GM18502 (cell line): Measurements from ENCODE around the gene XRCC2.
"Not testable (repeated sequence)": the region's sequence is repeated elsewhere in the genome, so short reads cannot be mapped to it uniquely, and the experiment has no call there.

Experiments
- ATAC-seq: cut with Tn5 transposase; IDR thresholded peaks from one replicate; pipeline ENCODE4 v1.9.1; 2021; ENCODE audit warnings: mild to moderate bottlenecking; ENCODE audit not compliant: unreplicated experiment, poor library complexity

XRCC2 gene

GRCh38 chr7:152666078-152666477 lies 9.9 kb downstream of the XRCC2 start:
- ATAC-seq: no peak

DNA sequence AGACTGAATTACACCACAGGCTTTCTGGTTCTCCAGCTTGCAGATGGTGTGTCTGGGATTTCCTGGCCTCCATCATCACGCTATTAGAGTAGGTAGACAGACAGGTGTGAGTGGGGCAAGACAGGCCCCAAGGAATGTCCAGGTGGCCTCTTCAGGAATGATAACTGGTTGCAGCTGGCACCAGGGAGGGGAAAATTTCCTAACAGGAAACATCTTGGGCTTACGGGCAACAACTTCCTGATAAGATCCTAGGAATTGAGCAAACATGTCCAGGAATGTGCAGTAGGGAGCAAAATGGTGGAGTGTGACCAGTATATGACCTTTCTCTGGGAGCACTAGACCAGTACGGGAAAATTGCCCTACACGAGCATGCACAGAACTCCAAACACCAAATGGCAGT lies 11.3 kb downstream of the XRCC2 start:
- ATAC-seq: no peak

DNA sequence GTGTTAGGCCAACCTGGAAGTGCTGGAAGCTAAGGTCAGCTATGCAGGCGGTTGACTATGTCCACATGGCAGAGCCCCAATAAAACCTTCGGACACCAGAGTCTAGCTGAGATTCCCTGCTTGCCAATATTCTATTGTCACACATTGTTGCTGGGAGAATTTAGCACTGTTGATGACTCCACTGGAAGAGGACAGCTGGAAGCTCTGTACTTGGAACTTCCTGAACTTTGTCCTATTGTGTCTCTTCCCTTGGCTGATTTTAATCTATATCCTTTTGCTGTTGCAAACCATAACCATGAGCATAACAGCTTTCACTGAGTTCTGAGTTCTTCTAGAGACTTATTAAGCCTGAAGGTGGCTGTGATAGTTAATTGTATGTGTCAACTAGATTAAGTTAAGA lies 12.0 kb downstream of the XRCC2 start:
- no peak for ATAC-seq

- ATAC-seq: no peak
Measured at GRCh38 chr7:152663148-152663740, 12.7 kb downstream of the XRCC2 start.

DNA sequence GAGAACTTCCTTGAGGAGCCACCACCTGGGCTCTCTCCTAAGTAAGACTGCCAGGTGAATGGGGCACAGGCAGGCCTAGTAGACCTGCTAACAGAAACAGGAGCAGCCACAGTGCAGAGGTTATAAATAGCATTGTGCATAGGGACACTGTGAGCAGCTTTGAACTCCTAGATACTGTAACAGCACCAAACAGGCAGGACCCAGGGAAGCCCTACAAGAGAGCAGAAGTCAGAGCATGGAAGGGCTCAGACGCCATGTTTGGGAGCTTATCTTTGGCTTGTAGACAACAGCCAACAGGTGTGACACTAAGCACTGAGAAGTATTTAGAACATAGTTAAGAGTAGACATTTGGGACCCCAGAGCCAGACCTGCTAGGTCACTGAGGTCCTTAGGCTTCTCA lies 14.5 kb downstream of the XRCC2 start:
- no peak for ATAC-seq

DNA sequence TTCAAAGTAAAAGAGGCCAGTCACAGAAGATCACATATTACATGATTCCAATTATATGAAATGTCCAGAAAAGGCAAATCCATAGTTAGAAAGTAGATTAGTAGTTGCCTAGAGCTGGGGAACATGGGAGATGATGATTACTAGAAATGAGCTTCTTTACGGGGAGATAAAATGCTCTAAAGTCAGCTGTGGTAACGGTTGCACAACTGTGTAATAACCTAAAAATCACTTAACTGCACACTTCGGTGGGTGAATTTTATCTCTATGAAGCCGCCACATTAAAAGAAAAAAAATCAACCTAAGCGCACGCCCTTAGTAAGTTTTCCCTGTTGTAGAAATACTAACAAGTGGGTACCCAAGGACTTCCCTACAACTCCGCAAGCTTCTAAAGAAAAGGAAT lies 15.9 kb downstream of the XRCC2 start:
- no peak for ATAC-seq

- ATAC-seq: no peak
Measured at GRCh38 chr7:152654971-152655370, 21.0 kb downstream of the XRCC2 start.

DNA sequence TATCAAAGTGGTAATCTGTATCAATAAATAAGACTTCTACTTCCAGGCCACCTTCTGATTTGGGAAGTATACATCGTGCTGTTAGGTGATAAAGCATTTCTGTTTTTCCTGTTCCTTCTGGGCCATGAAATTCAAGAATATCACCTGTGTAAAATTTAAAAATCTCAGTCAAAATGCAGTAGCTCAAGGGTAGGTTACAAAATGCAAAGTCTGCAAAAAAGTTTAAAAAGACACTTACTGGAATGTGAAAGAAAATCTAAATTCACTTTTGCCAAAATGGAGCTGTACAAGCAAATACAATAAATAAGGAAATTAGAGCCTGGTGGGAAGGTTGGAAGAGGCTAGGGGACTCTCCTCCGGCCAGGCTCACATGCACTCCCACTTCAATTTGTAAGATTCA lies 26.7 kb downstream of the XRCC2 start:
- ATAC-seq: no peak

GRCh38 chr7:152647009-152647408 lies 28.9 kb downstream of the XRCC2 start:
- ATAC-seq: no peak

GRCh38 chr7:152646579-152646978 lies 29.4 kb downstream of the XRCC2 start:
- ATAC-seq: not testable (repeated sequence)

DNA sequence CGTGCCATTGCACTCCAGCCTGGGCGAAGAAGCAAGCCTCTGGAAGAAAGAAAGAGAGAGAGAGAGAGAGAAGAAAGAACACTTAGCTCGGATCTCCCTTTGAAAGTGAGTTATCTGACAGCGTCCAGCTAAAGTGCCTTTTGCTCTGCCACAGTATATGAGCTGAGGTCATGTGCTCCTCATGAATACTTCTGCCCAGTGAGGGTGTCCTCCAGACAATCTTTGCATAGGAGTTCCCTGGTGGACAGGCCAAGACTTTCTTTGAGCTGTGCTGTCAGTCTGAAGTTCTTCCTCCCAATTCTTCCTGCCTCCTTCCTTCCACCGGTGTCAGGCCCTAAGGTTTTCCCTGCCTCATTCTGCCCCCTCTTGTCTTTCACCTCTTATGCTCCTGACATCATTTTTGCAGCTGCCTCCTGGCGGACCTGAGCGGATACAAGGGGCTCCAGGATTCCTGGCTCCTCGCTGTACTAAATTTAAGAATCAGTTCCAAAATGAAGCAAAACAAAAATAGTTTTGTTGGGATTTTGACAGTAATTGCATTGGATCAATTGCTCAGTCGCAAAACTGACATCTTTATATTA lies 31.9 kb downstream of the XRCC2 start:
- ATAC-seq: no peak

DNA sequence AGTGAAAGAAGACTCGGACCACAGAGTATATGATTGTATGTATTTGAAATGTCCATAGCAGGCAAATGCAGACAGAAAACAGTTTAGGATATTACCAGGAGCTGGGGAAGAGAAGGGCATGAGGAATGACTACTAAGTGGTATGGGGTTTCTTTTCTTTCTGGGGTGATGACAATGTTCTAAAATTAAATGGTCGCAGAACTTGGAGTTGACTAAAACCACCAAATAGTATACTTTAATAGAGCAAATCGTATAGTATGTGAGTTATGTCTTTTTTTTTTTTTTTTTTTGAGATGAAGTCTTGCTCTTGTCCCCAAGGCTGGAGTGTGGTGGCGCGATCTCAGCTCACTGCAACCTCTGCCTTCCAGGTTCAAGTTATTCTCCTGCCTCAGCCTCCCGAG lies 34.6 kb downstream of the XRCC2 start:
- ATAC-seq: no peak

DNA sequence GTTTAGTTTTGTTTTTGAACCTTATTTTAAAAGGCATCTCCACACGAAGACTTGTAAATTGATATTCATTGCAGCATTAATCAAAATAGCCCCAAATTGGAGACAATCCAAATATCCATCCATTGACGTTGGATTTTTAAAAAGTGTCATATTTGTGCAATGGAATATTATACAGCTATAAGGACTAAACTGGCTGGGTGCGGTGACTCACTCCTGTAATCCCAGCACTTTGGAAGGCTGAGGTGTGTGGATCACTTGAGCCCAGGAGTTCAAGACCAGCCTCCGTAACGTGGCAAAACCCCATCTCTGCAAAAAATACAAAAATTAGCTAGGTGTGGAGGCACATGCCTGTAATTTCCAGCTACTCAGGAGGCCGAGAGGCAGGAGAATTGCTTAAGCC lies 35.1 kb downstream of the XRCC2 start:
- no peak for ATAC-seq

DNA sequence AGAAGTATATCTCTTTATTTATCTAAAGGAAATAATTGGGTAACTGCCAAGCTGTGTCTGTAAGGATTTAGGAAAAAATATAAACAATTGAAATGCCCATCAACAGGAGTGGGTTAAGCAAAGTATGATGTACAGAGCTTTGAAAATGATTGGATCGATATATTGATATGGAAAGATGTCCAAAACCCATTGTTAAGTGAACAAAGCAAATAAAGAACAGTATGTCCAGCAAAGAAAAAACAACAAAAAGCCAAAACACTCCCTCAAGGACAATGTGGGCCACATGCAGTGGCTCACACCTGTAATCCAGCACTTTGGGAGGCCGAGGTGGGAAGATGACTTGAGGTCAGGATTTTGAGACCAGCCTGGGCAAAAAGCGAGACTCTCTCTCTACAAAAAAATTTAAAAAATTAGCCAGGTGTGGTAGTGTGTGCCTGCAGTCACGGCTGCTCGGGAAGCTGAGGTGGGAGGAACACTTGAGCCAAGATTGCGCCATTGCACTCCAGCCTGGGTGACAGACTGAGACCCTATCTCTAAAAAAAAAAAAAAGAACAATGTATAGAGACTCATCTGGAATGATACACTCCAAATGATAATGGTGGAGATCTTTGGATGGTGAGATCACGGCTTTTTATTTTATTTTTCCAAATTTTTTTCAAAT lies 37.9 kb downstream of the XRCC2 start:
- no peak for ATAC-seq

DNA sequence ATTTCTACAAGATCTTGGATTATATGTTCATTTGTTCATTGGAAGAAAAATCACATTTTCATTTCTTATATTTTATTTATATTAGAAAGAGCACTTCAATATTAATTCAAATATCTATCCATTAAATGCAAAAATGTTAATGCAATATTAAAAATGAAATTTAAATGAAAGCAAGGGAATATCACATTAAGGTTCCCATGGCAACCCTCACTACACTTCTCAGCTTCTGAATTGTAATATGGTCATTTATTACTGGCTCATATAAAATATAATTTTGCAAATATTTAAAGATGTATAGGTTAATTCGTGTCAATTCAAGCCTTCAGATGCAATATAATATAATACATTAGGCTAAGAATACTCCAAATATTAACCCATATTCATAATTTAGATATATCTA lies 38.8 kb downstream of the XRCC2 start:
- no peak for ATAC-seq

GRCh38 chr7:152636441-152636840 lies 39.5 kb downstream of the XRCC2 start:
- no peak for ATAC-seq

- no peak for ATAC-seq
Measured at GRCh38 chr7:152633504-152633903, 42.4 kb downstream of the XRCC2 start.

GRCh38 chr7:152633072-152633471 lies 42.9 kb downstream of the XRCC2 start:
- no peak for ATAC-seq

GRCh38 chr7:152628772-152629171 lies 47.2 kb downstream of the XRCC2 start:
- not testable (repeated sequence) for ATAC-seq

GRCh38 chr7:152624228-152624627 lies 51.7 kb downstream of the XRCC2 start:
- ATAC-seq: no peak

GRCh38 chr7:152621426-152621825 lies 54.5 kb downstream of the XRCC2 start:
- no peak for ATAC-seq
